Tibial nerve (tissue), 4 donors: ENCODE results near the gene TRMT44.

Experiments
- EP300 ChIP-seq, 2 donors: sonication (generic); formaldehyde crosslinking; IDR thresholded peaks; one replicate each; pipeline ENCODE4 v1.6.1; 2017; ENCODE audit warnings: antibody characterized with exemption in 2 of 2, mild to moderate bottlenecking in 1 of 2
- TF ChIP-seq, protein P1 (sequence below), 5 experiments: fragments of 200-600 bp in 3 of 5; fragments of 450-650 bp in 2 of 5; sonication (generic) in 3 of 5; IDR thresholded peaks; one replicate each; pipeline ENCODE4 v1.5.1; 2016 to 2019; ENCODE audit warnings: antibody characterized with exemption in 5 of 5, mild to moderate bottlenecking in 3 of 5, moderate library complexity in 2 of 5

- TF ChIP-seq, protein P1, sequence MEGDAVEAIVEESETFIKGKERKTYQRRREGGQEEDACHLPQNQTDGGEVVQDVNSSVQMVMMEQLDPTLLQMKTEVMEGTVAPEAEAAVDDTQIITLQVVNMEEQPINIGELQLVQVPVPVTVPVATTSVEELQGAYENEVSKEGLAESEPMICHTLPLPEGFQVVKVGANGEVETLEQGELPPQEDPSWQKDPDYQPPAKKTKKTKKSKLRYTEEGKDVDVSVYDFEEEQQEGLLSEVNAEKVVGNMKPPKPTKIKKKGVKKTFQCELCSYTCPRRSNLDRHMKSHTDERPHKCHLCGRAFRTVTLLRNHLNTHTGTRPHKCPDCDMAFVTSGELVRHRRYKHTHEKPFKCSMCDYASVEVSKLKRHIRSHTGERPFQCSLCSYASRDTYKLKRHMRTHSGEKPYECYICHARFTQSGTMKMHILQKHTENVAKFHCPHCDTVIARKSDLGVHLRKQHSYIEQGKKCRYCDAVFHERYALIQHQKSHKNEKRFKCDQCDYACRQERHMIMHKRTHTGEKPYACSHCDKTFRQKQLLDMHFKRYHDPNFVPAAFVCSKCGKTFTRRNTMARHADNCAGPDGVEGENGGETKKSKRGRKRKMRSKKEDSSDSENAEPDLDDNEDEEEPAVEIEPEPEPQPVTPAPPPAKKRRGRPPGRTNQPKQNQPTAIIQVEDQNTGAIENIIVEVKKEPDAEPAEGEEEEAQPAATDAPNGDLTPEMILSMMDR (IDR thresholded peaks at IDR 0.05), result no peak
- TF ChIP-seq EP300 (IDR thresholded peaks at IDR 0.05), result no peak
These were observed 31.1 kb upstream of the TRMT44 start for GRCh38 chr4:8409264-8410065.
